ENCODE measurements around the gene HPSE2.

DNA sequence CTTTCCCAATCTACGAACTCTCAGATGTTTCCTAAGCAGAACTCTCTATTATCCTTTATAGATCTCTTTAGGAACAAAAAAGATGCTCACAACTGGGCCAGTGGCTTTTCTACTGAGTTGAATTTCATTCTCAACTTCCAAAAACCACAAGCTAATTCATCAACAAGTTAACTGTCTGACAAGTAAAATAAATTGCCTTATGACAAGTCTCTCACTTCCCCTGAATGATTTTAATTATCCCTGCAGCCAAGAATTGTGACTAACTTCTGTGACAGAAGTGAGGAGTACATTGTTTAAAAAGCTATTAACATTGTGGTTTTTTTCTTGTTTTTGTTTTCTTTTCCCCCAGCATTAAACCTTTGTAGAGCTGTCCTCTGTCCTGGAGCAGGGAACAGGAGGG, 343.1 kb downstream of the HPSE2 start:
- TF ChIP-seq, protein P1, sequence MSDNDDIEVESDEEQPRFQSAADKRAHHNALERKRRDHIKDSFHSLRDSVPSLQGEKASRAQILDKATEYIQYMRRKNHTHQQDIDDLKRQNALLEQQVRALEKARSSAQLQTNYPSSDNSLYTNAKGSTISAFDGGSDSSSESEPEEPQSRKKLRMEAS (IDR thresholded peaks at IDR 0.05; ENCODE audit: low read depth, low read length) = no peak
- TF ChIP-seq, protein P2, sequence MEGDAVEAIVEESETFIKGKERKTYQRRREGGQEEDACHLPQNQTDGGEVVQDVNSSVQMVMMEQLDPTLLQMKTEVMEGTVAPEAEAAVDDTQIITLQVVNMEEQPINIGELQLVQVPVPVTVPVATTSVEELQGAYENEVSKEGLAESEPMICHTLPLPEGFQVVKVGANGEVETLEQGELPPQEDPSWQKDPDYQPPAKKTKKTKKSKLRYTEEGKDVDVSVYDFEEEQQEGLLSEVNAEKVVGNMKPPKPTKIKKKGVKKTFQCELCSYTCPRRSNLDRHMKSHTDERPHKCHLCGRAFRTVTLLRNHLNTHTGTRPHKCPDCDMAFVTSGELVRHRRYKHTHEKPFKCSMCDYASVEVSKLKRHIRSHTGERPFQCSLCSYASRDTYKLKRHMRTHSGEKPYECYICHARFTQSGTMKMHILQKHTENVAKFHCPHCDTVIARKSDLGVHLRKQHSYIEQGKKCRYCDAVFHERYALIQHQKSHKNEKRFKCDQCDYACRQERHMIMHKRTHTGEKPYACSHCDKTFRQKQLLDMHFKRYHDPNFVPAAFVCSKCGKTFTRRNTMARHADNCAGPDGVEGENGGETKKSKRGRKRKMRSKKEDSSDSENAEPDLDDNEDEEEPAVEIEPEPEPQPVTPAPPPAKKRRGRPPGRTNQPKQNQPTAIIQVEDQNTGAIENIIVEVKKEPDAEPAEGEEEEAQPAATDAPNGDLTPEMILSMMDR (IDR thresholded peaks at IDR 0.05; ENCODE audit: low read depth, low read length) = no peak
